Effector CD4-positive, alpha-beta T cell (primary cell): Measurements from ENCODE around the gene WASF1.
"Not testable (repeated sequence)": the region's sequence is repeated elsewhere in the genome, so short reads cannot be mapped to it uniquely, and the experiment has no call there.

Experiments used
- DNase-seq: peaks from one replicate; pipeline ENCODE4 v3.0.0-alpha.2; 2020

The WASF1 gene

DNA sequence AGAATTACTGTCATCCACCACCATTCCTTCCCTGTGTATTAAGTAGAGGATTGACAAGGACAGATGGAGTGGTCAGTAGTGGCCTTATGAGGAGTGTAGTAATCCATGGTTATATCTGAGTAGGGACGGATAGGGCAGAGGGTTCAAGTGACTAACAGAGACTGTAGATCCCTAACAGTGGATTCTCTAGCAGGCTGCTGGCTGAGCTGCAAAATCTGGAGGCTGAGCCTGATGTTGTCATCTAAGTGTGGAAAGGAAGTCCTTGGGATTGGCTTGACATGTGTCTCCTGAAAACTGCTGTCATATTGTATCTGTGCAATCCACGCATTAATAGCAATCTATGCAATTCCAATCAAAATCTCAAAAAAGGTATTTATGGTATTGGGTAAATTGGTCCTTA lies 94.2 kb downstream of the WASF1 start:
- DNase-seq: no peak

DNA sequence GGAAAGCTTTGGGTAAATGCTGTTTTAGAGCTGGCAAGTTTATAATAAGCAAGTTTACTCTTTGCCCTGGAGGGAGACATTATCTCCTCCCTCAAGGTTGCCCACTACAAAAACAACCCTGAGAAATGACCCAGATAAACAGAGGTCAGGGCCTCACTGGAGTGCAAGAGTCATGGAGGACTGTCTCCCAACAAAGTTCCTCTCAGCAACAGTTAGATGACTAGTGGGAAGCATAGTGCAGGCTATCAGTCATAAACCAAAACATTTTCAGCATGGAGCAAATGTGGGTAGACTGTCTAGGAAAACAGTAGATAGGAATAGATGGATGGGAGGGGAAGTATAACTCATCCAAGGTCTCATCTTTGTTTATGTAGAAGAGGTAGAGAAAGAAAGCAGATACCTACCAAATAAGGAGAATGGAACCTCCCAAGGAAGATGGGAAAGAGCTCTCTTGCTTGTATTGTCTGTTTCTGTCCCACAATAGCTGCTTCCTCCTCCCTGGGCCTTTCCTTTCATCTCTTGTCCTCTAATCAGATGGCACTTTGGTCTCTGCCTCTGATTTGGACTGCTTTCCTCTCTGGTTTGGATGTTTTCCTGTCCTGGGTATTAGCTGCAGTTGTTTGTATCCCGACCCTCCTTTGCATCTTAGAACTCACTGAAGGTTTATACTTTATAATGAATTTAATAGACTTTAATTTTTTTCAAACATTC lies 95.4 kb downstream of the WASF1 start:
- no peak for DNase-seq

DNA sequence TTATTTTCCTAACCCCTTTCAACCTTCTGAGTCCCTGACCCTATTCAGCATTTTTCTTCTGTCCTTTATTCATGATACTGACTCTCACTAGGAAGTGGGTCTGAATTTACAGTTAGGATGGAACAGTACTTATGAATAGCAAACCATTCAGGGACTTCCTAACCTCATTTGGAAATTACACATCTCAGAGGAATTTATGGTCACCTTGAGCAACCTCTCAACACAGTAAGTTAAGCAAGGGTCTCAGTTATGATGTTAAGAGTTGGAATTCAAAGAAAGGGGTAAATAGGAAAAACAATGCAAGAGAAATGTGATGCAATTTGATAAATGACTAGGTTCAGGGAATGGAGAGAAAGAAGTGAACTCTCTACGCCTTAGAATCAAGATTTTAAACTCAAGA lies 104.1 kb downstream of the WASF1 start:
- no peak for DNase-seq

GRCh38 chr6:110073474-110073873 lies 106.0 kb downstream of the WASF1 start:
- not testable (repeated sequence) for DNase-seq

GRCh38 chr6:110068592-110068967 lies 110.9 kb downstream of the WASF1 start:
- DNase-seq: no peak

DNA sequence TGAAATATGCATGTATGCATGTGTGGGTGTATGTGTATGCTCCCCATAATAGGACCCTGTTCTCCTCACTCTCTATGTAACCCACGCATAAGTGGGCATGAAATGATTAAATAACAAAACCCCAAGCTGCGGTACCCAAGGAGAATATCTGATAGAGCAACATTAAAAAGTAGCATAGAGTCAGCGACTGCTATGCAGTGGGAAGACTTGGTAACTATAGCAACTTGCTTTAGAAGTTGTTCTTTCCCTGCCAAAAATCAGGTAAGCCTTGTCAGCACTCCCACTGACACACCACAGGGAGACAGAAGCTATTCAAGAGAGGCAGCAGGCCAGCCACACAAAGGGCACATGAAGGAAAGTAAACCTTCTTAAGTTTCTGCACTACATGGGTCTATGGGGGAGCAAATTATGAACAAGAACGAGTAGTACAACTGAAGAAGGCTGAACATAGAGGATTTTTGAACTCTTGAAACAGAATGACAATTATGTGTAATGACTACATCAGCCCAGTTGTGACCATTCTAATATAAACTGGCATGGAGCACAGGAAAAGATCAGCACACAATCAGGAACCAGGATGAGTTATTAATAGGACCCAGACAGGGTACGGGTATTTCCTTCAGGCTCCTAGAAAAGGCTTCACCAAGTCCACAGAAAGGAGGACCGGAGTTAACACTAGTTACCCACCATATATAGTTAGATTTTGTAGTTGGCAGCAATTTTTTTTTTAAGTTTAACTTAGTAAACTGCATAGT lies 111.5 kb downstream of the WASF1 start:
- DNase-seq: no peak

- no peak for DNase-seq
These were observed 114.5 kb downstream of the WASF1 start for GRCh38 chr6:110064744-110065524.

- no peak for DNase-seq
These were observed 115.7 kb downstream of the WASF1 start for GRCh38 chr6:110063594-110064263.

DNA sequence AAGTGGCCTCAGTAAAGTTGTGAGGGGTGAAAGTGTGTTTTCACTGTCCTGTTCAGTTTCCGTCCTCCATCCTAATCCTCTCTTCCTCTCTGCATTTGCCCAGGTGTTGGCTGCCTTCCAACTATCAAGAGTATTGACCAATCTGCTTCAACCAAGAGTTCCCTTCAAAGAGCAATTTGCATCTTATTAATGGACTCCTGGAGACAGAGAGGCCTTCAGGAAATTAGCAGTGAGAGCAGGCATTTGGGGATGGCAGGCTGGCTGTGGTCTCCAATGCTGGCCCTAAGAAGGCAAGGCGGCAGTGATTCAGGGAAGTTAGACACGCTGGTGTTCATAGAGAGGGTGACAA lies 124.1 kb downstream of the WASF1 start:
- no peak for DNase-seq

DNA sequence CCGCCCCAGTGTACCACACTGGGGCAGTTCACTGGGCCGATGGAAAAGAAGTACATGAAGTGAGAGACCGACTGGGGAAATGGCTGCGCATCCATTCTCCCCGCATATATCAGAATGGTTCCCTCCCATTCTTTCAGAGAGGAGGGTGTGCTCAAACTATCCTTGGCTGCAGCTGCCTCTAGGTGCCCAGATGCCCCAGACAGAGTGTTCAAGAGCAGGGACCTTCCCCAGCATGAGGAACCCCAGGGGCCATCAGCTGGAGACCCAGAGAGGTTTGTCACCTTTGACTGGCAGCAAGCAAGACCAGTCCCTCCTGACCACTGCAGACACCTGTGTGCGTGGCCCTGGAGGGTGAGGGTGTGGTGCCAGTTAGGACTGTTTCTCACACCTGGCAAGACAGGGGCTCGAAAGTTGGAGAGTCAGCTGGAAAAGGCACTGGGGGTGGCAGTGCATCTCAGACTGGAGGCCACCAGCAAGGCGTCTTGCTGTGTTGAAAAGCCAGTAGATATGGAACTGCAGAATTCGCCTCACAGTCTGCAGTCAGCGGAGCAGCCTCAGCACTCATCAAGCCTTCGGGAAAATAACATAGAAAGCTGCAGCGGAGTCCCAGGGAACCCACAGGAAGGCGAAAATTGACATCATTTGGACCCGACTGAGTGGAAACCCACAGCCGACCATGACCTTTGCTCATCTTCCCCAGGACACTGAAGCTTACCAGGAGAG lies 124.6 kb downstream of the WASF1 start:
- no peak for DNase-seq

GRCh38 chr6:110053395-110054240 lies 125.9 kb downstream of the WASF1 start:
- no peak for DNase-seq

- DNase-seq: no peak
These were observed 129.0 kb downstream of the WASF1 start for GRCh38 chr6:110050440-110050813.
